Activated CD4-positive, alpha-beta T cell treated with anti-CD3 and anti-CD28 coated beads, Interleukin-2, amount 50 U/mL, for 48 hours (primary cell): ENCODE measurements around the gene TMED6.
"Not testable (repeated sequence)": the region's sequence is repeated elsewhere in the genome, so short reads cannot be mapped to it uniquely, and the experiment has no call there.

ENCODE experiments used
- DNase-seq, 2 experiments: peaks; one replicate each; pipeline ENCODE4 v3.0.0-alpha.2; 2020

The TMED6 gene

GRCh38 chr16:69296771-69297170, 54.8 kb downstream of the TMED6 start:
- DNase-seq, result not testable (repeated sequence)

GRCh38 chr16:69294051-69294450, 57.5 kb downstream of the TMED6 start:
- DNase-seq, result no peak

GRCh38 chr16:69293401-69293800, 58.2 kb downstream of the TMED6 start:
- DNase-seq, result no peak
